GM19468 (cell line): ENCODE data around the gene PYM1.
A peak's percentile ranks its signal among the peaks of the same experiment; 100 is the strongest.
"Not testable (repeated sequence)": the region's sequence is repeated elsewhere in the genome, so short reads cannot be mapped to it uniquely, and the experiment has no call there.

Source experiments
- ATAC-seq: cut with Tn5 transposase; IDR thresholded peaks from one replicate; pipeline ENCODE4 v1.9.1; 2021; ENCODE audit warnings: mild to moderate bottlenecking, moderate library complexity, moderate number of reproducible peaks; ENCODE audit not compliant: unreplicated experiment; ENCODE audit errors: extremely low read depth

PYM1 gene

GRCh38 chr12:55940065-55940732, 12.5 kb upstream of the PYM1 start:
- peak; percentile 53 for ATAC-seq

- no peak for ATAC-seq
Observed at GRCh38 chr12:55938826-55939501, 11.3 kb upstream of the PYM1 start.

GRCh38 chr12:55937981-55938380, 10.3 kb upstream of the PYM1 start:
- no peak for ATAC-seq

- ATAC-seq, result no peak
Observed at GRCh38 chr12:55935738-55936151, 8.1 kb upstream of the PYM1 start.

- no peak for ATAC-seq
Observed at GRCh38 chr12:55934773-55935172, 7.1 kb upstream of the PYM1 start.

- no peak for ATAC-seq
Observed at GRCh38 chr12:55933799-55934742, 6.4 kb upstream of the PYM1 start.

GRCh38 chr12:55933169-55933798, 5.6 kb upstream of the PYM1 start:
- no peak for ATAC-seq

- no peak for ATAC-seq
Observed at GRCh38 chr12:55932551-55932910, 4.8 kb upstream of the PYM1 start.

GRCh38 chr12:55931780-55932550, 4.3 kb upstream of the PYM1 start:
- ATAC-seq, result no peak

- ATAC-seq, result no peak
Observed at GRCh38 chr12:55931317-55931779, 3.7 kb upstream of the PYM1 start.

- ATAC-seq, result no peak
Observed at GRCh38 chr12:55930771-55931316, 3.1 kb upstream of the PYM1 start, which contains the start of gene DGKA. TSS of gene DGKA (plus strand) at chr12:55931162. CDS start at chr12:55936504, 5,342 bp downstream.

- peak; percentile 27 for ATAC-seq
Observed at GRCh38 chr12:55929306-55929791, 1.7 kb upstream of the PYM1 start.

GRCh38 chr12:55926738-55927587, 731 bp downstream of the PYM1 start:
- ATAC-seq, result peak; percentile 33

GRCh38 chr12:55925870-55926737, 1.6 kb downstream of the PYM1 start:
- no peak for ATAC-seq

GRCh38 chr12:55925371-55925770, 2.3 kb downstream of the PYM1 start:
- no peak for ATAC-seq

GRCh38 chr12:55923648-55924047, 4.0 kb downstream of the PYM1 start:
- ATAC-seq, result not testable (repeated sequence)

- ATAC-seq, result no peak
Observed at GRCh38 chr12:55922126-55922525, 5.6 kb downstream of the PYM1 start.
